Kasumi-1 (cell line): Measurements from ENCODE around the gene RHBDD3.

Source experiments
- DNase-seq, 2 experiments: peaks; one replicate each; lab custom pipeline; 2025; lab: John Stamatoyannopoulos, UW

Gene RHBDD3

GRCh38 chr22:29269230-29269604 lies 1.4 kb upstream of the RHBDD3 start:
- no peak for DNase-seq

GRCh38 chr22:29268511-29269229 lies 889 bp upstream of the RHBDD3 start:
- no peak for DNase-seq

GRCh38 chr22:29267462-29267857 lies 321 bp downstream of the RHBDD3 start:
- DNase-seq, result no peak

- peak in 1 of 2 experiments; percentile 10 for DNase-seq
Measured at GRCh38 chr22:29266564-29267461, 968 bp downstream of the RHBDD3 start.

- DNase-seq, result no peak
Measured at GRCh38 chr22:29265929-29266328, 1.9 kb downstream of the RHBDD3 start.

GRCh38 chr22:29265305-29265704 lies 2.5 kb downstream of the RHBDD3 start:
- DNase-seq, result no peak

GRCh38 chr22:29263791-29264276 lies 3.9 kb downstream of the RHBDD3 start:
- DNase-seq, result no peak

GRCh38 chr22:29260601-29261315 lies 7.0 kb downstream of the RHBDD3 start:
- no peak for DNase-seq

GRCh38 chr22:29260031-29260560 lies 7.7 kb downstream of the RHBDD3 start:
- DNase-seq, result no peak

- DNase-seq, result no peak
Measured at GRCh38 chr22:29259253-29259899, 8.4 kb downstream of the RHBDD3 start.

GRCh38 chr22:29258407-29259252 lies 9.2 kb downstream of the RHBDD3 start:
- no peak for DNase-seq

- no peak for DNase-seq
Measured at GRCh38 chr22:29257751-29258181, 10.0 kb downstream of the RHBDD3 start.

- no peak for DNase-seq
Measured at GRCh38 chr22:29256606-29257325, 11.0 kb downstream of the RHBDD3 start.

- no peak for DNase-seq
Measured at GRCh38 chr22:29255064-29255621, 12.6 kb downstream of the RHBDD3 start.

GRCh38 chr22:29254286-29254660 lies 13.5 kb downstream of the RHBDD3 start:
- DNase-seq, result no peak

- DNase-seq, result no peak
Measured at GRCh38 chr22:29253561-29254285, 14.1 kb downstream of the RHBDD3 start.

- no peak for DNase-seq
Measured at GRCh38 chr22:29251981-29252911, 15.5 kb downstream of the RHBDD3 start.

- no peak for DNase-seq
Measured at GRCh38 chr22:29251265-29251664, 16.5 kb downstream of the RHBDD3 start.
